Activated CD8-positive, alpha-beta memory T cell treated with anti-CD3 and anti-CD28 coated beads, Interleukin-2, amount 50 U/mL, for 48 hours (primary cell): ENCODE results near the gene PNMA8B.

ENCODE experiments used
- DNase-seq: peaks from one replicate; pipeline ENCODE4 v3.0.0-alpha.2; 2020

The PNMA8B gene

GRCh38 chr19:46486358-46486757, 9.3 kb downstream of the PNMA8B start:
- DNase-seq: no peak

GRCh38 chr19:46484656-46485055, 11.0 kb downstream of the PNMA8B start:
- no peak for DNase-seq

- no peak for DNase-seq
Observed at GRCh38 chr19:46482631-46483030, 13.0 kb downstream of the PNMA8B start.

- DNase-seq: no peak
Observed at GRCh38 chr19:46481947-46482346, 13.7 kb downstream of the PNMA8B start.

- no peak for DNase-seq
Observed at GRCh38 chr19:46481223-46481848, 14.3 kb downstream of the PNMA8B start.

GRCh38 chr19:46480415-46480814, 15.3 kb downstream of the PNMA8B start:
- DNase-seq: no peak

- no peak for DNase-seq
Observed at GRCh38 chr19:46478356-46478986, 17.2 kb downstream of the PNMA8B start.

- no peak for DNase-seq
Observed at GRCh38 chr19:46475986-46476385, 19.7 kb downstream of the PNMA8B start.

- DNase-seq: no peak
Observed at GRCh38 chr19:46474211-46474610, 21.5 kb downstream of the PNMA8B start.

- no peak for DNase-seq
Observed at GRCh38 chr19:46472592-46472991, 23.1 kb downstream of the PNMA8B start.

GRCh38 chr19:46471811-46472543, 23.7 kb downstream of the PNMA8B start:
- DNase-seq: no peak

- no peak for DNase-seq
Observed at GRCh38 chr19:46471116-46471733, 24.4 kb downstream of the PNMA8B start, which contains the start of gene PNMA8A. TSS of gene PNMA8A (minus strand) at chr19:46471563. CDS start at chr19:46471035, 528 bp downstream.

GRCh38 chr19:46470376-46470775, 25.3 kb downstream of the PNMA8B start:
- no peak for DNase-seq

- no peak for DNase-seq
Observed at GRCh38 chr19:46469541-46470185, 26.0 kb downstream of the PNMA8B start.

- no peak for DNase-seq
Observed at GRCh38 chr19:46466536-46467196, 29.0 kb downstream of the PNMA8B start.

- no peak for DNase-seq
Observed at GRCh38 chr19:46463516-46463915, 32.2 kb downstream of the PNMA8B start.

GRCh38 chr19:46461537-46461936, 34.1 kb downstream of the PNMA8B start:
- no peak for DNase-seq

- DNase-seq: no peak
Observed at GRCh38 chr19:46460981-46461380, 34.7 kb downstream of the PNMA8B start.

- no peak for DNase-seq
Observed at GRCh38 chr19:46460055-46460454, 35.6 kb downstream of the PNMA8B start.

GRCh38 chr19:46456930-46457329, 38.7 kb downstream of the PNMA8B start:
- no peak for DNase-seq

GRCh38 chr19:46454244-46454643, 41.4 kb downstream of the PNMA8B start:
- no peak for DNase-seq

- no peak for DNase-seq
Observed at GRCh38 chr19:46453661-46454060, 42.0 kb downstream of the PNMA8B start.

GRCh38 chr19:46452186-46452585, 43.5 kb downstream of the PNMA8B start:
- no peak for DNase-seq
